ENCODE results near the gene MANSC1.

Gene MANSC1

DNA sequence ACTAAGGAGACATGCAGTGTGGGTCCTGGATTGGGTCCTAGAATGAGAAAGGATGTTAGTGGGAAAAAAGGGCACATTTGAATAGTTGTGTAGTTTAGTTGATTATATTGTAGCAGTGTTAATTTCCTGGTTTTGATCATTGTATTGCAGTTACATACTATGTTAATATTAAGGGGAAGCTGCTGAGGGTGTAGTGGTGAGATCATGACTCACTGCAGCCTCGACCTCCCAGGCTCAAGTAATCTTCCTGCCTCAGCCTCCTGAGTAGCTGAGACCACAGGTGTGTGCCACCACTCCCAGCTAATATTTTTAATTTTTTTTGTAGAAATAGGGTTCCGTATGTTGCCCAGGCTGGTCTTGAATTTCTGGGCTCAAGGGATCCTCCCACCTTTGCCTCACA lies 28.6 kb upstream of the MANSC1 start:
- Mint-ChIP-seq H3K27me3 (no peaks in the 10 kb centered on the region), H3K4me1 (peaks cover 6 to 18% of the 10 kb centered on the region in 2 donors), H3K36me3 (peaks cover 22 to 39% of the 10 kb centered on the region in 2 donors), H3K9me3 (no peaks in the 10 kb centered on the region), H3K27ac (no peak overlapping the region), H3K4me3 (no peak overlapping the region)
- ATAC-seq (replicated peaks) (no peak), DNase-seq (no peak)

DNA sequence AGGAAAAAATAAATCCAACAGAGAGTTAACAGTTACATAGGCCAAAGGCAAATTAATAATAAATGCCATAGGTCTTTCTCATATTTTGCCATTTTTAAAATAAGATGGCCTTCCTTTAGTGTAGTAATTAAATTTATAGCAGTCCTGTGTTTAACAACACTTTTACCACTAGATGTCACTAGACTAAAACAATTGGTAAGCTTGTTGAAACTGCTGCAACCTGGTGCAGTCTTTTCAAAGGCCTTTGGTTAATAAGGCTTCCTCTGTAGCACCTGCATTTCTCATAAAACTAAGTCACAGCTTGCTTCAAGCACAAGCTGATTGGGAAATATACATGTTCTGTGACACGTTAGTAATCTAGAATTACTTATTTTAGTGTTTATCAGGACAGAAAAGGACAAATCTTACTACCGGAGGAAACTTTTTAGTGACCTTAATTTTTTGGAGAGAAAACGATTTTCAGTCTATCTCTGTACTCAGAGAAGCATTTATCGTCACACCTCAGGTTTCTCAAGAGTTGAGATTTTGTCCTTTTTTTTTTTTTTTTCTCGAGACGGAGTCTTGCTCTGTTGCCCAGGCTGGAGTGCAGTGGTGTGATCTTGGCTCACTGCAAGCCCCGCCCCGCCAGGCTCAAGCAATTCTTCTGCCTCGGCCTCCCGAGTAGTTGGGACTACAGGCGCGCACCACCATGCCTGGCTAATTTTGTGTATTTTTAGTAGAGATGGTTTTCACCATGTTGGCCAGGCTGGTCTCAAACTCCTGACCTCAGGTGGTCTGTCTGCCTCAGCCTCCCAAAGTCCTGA lies 26.8 kb upstream of the MANSC1 start:
- Mint-ChIP-seq H3K27me3 (no peaks in the 10 kb centered on the region), H3K4me1 (peaks cover 6 to 18% of the 10 kb centered on the region in 2 donors), H3K36me3 (peaks cover 21 to 39% of the 10 kb centered on the region in 2 donors), H3K27ac (no peak overlapping the region), H3K9me3 (no peaks in the 10 kb centered on the region), H3K4me3 (no peak overlapping the region)
- DNase-seq: no peak
- ATAC-seq (replicated peaks): peak; percentile 85 to 92

DNA sequence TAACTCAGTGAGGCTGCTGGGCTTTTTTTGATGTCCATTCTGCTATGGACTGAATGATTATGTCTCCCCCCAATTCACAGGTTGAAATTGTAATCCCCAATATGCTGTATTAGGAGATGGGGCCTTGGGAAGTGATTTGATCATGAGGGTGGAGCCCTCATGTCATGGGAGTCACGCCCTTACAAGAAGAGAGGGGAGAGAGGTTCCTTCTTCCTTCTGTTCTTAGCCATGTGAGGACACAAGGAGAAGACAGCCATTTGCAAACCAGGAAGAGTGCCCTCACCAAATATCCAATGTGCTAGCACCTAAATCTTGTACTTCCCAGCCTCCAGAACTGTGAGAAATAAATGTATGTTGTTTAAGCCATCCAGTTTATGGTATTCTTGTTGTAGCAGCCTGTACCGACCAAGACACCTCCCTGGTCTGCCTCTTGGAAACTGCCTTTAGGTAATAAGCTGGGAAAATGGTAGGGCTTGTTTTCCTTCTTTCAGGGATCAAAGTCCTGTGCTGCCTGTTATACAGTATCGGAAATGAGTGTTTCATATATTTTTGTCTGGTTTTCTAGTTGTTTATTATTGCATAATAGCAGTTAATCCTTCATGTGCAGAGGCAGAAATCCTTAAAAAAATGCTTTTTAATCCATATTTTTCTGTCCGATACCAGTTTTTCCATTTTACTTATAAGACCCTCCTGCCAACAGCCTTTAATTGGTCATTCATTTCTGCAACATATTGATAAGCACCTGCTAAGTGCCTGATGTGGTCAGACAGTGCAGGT lies 23.1 kb upstream of the MANSC1 start:
- Mint-ChIP-seq H3K36me3 (peaks cover 22 to 37% of the 10 kb centered on the region in 2 donors), H3K27ac (no peak overlapping the region), H3K4me1 (peaks cover under 1 to 7% of the 10 kb centered on the region in 2 donors), H3K27me3 (no peaks in the 10 kb centered on the region), H3K9me3 (no peaks in the 10 kb centered on the region), H3K4me3 (no peak overlapping the region)
- DNase-seq (no peak), ATAC-seq (replicated peaks) (no peak)

DNA sequence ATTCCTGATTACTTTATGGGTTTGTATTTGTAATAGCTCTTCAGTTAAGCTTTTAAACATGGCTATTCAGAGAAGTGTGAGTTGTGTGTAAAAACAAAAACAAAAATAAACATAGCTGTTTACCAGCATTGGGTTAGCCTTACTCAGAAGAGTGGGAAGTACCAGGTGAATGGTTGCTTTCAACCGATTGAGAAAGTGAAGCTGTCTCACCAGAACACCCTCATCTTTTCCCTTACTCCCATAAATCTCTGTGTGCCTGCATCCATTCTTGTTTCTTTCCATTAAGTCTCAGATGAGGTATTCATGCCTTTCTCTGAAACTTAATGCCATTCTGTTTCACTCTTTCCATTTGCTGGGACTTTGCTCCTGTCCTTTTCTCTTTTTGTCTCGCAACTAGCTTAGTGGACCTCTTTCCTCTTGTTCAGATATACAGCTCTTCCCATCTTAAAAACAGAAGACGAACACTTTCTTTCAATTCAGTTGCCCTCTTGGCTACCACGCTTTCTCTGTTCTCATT lies 17.5 kb upstream of the MANSC1 start:
- Mint-ChIP-seq H3K9me3 (no peaks in the 10 kb centered on the region), H3K27ac (no peak overlapping the region), H3K4me1 (peaks cover 10 to 14% of the 10 kb centered on the region in 2 donors), H3K27me3 (no peaks in the 10 kb centered on the region), H3K36me3 (peaks cover 16 to 40% of the 10 kb centered on the region in 2 donors), H3K4me3 (no peak overlapping the region)
- DNase-seq: no peak
- no peak for ATAC-seq (replicated peaks)

DNA sequence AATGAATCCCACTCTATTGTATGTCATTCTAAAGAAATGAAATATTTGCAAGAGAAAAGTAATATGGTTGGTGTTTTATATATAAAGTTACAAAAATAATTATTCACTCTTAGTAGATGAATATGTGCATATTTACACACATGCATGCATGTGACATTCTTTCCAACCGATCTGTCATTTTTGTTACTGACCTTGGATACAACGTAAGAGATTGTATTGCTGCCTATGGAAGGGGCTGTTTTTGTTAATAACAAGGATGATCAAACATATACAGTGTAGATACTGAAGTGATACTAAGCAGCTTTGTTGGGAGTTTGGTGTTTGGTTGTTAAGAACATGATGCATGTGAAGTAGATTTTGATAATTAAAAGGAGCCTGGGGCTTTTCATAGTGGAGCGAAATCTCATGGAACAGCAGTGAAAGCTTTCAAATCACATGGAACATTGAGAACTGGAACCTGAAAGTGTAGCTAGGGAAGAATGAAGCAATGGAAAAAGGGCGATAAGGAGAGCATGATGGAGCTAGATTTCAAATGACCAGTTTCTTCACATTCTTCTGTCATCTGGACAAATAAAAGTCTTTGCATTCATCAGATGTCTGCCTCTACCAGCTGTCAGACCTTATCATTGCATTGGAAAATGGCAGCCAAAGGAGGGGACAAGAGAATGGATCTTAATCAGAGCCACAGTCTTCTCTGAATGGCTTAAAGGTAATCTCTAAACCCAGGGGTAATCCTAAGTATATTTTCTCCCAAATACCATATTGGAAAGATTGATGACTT lies 16.8 kb upstream of the MANSC1 start:
- DNase-seq (no peak), ATAC-seq (replicated peaks) (no peak)
- no peak overlapping the region for H3K4me3 Mint-ChIP-seq
- peaks cover 10 to 14% of the 10 kb centered on the region in 2 donors for H3K4me1 Mint-ChIP-seq
- peaks cover 16 to 40% of the 10 kb centered on the region in 2 donors for H3K36me3 Mint-ChIP-seq
- no peak overlapping the region for H3K27ac Mint-ChIP-seq
- no peaks in the 10 kb centered on the region for H3K9me3 Mint-ChIP-seq
- no peaks in the 10 kb centered on the region for H3K27me3 Mint-ChIP-seq

DNA sequence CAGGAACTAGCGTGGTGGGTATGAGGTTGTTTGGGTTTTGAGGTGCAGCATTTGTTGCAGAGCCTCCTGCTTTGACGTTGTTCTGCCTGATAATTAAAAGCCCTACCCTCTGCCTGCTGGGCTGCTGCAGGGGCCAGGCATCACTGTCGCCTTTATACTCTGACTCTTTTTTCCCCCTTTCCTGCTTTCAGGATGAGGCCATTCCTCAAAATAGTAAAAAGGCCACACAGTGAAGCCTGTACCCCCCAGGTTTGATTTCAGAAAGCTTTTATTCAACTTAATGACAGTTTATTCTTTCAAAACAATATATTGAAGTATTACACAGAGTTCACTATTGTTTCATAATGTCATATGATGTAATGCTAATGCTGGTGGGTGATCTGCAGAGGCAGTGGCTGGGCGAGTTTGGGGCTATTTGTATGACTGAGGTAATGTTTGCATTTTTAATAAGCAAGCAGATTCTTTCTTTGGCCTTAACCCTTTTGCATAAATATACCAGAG lies 15.9 kb upstream of the MANSC1 start:
- no peak overlapping the region for H3K27ac Mint-ChIP-seq
- peaks cover 14 to 15% of the 10 kb centered on the region in 2 donors for H3K4me1 Mint-ChIP-seq
- H3K27me3 Mint-ChIP-seq: no peaks in the 10 kb centered on the region
- DNase-seq: no peak
- ATAC-seq (replicated peaks): no peak
- H3K4me3 Mint-ChIP-seq: no peak overlapping the region
- H3K9me3 Mint-ChIP-seq: no peaks in the 10 kb centered on the region
- peaks cover 22 to 44% of the 10 kb centered on the region in 2 donors for H3K36me3 Mint-ChIP-seq

DNA sequence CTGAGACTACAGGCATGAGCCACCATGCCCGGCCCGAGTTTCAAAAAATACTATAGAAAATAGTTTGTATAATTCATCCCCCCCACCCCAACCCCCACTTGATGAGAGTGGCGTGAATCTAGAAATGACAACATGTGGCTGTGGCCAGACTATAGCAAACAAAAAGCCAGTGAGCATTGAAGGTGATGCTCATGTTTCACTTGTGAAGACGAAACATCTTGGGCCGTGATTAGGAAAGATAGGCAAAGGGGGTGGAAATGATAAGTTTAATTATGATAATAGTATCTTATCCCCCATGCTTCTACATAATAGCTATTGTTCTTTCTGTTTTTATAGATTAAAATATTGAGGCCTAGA lies 15.4 kb upstream of the MANSC1 start:
- Mint-ChIP-seq H3K9me3 (no peaks in the 10 kb centered on the region), H3K4me3 (no peak overlapping the region), H3K27me3 (no peaks in the 10 kb centered on the region), H3K4me1 (peaks cover 14 to 15% of the 10 kb centered on the region in 2 donors), H3K36me3 (peaks cover 22 to 41% of the 10 kb centered on the region in 2 donors), H3K27ac (no peak overlapping the region)
- no peak for DNase-seq
- ATAC-seq (replicated peaks): no peak

DNA sequence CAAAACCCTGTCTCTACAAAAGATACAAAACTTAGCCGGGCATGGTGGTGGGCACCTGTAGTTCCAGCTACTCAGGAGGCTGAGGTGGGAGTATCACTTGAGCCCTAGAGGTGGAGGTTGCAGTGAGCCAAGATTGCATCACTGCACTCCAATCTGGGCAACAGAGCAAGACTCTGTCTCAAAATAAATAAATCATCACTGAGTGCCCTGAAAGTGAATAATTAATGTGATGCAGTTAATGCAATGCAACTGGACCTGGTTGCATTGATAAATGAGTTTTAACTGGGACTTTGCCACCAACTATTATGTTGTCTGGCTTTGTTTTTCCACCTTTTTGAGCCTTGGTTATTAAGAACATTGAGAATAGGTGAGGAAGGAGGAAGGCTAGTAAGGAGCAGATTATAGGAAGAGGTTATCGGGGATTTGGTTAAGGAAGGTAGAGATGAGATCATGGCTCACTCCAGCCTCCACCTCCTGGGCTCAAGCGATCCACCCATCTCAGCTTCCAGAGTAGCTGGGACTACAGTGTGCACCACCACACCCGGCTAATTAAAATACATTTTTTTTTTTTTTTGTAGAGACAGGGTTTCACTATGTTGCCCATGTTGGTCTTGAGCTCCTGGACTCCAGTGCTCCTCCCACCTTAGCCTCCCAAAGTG lies 14.9 kb upstream of the MANSC1 start:
- Mint-ChIP-seq H3K4me3 (no peak overlapping the region), H3K36me3 (peaks cover 19 to 41% of the 10 kb centered on the region in 2 donors), H3K9me3 (no peaks in the 10 kb centered on the region), H3K27me3 (no peaks in the 10 kb centered on the region), H3K4me1 (peaks cover 14 to 15% of the 10 kb centered on the region in 2 donors), H3K27ac (no peak overlapping the region)
- no peak for ATAC-seq (replicated peaks)
- no peak for DNase-seq

DNA sequence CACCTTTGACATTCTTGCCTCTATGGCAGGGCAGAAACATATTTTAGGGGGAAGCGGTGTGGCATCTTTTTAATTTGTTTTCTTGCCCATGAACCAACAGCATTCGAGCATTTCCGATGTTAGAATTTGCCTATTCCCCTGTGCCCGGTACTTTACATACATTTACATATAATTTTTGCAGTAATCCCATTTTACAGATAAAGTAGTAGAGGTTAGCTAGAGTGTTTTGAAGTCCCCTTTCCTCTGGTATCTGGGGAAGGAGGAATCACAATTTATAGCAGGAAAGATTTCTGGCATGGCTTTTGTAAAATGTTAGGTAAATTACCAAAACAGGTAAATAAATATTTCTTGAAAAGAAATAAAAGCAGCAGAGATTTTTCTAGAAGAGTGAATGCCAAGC lies 8.5 kb upstream of the MANSC1 start:
- peaks cover 7 to 10% of the 10 kb centered on the region in 2 donors for H3K36me3 Mint-ChIP-seq
- H3K27ac Mint-ChIP-seq: peak overlapping the region; percentile 99
- H3K27me3 Mint-ChIP-seq: no peaks in the 10 kb centered on the region
- DNase-seq (no peak), ATAC-seq (replicated peaks) (no peak)
- no peaks in the 10 kb centered on the region for H3K9me3 Mint-ChIP-seq
- peak overlapping the region; percentile 93 to 95 for H3K4me3 Mint-ChIP-seq
- peaks cover 14 to 24% of the 10 kb centered on the region in 2 donors for H3K4me1 Mint-ChIP-seq

DNA sequence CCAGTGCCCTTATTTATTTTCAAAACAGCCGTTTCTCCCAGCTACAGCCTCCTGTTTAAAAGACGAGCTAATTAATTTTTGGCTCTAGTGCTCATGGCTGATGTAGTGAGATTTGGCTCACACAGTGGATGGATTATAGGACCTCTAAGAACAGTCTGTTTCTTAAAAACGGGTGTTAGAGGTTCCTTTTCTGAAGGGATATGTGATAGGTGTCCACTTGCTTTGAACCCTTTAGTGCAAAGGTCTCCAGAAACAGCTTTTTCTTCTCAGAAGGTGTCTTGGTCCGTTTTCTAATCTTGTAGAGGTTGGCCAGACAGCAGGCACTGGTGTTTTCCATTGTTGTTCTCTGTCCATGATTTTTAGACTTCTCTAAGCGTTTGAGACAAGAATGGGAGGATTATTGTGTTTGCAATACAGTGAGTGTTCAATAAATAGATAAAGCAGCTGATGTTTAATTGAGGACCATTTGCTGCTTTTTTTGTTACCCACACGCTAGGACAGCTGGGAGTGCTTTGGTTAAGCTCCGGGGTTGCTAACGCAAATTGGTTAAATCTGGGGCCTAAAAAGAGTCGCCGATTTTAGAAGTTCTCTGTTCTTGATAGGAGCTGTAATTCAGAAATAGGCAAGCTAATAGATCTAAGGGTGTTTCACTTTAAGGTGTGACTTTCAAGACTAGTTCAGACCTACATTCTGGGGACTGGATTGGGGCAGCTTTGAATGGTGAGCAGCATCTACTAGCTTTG lies 7.8 kb upstream of the MANSC1 start:
- H3K36me3 Mint-ChIP-seq: peaks cover 7 to 10% of the 10 kb centered on the region in 2 donors
- ATAC-seq (replicated peaks) (no peak), DNase-seq (no peak)
- no peaks in the 10 kb centered on the region for H3K27me3 Mint-ChIP-seq
- peaks cover 14 to 24% of the 10 kb centered on the region in 2 donors for H3K4me1 Mint-ChIP-seq
- H3K9me3 Mint-ChIP-seq: no peaks in the 10 kb centered on the region
- H3K27ac Mint-ChIP-seq: peak overlapping the region; percentile 99
- H3K4me3 Mint-ChIP-seq: peak overlapping the region; percentile 93 to 95

DNA sequence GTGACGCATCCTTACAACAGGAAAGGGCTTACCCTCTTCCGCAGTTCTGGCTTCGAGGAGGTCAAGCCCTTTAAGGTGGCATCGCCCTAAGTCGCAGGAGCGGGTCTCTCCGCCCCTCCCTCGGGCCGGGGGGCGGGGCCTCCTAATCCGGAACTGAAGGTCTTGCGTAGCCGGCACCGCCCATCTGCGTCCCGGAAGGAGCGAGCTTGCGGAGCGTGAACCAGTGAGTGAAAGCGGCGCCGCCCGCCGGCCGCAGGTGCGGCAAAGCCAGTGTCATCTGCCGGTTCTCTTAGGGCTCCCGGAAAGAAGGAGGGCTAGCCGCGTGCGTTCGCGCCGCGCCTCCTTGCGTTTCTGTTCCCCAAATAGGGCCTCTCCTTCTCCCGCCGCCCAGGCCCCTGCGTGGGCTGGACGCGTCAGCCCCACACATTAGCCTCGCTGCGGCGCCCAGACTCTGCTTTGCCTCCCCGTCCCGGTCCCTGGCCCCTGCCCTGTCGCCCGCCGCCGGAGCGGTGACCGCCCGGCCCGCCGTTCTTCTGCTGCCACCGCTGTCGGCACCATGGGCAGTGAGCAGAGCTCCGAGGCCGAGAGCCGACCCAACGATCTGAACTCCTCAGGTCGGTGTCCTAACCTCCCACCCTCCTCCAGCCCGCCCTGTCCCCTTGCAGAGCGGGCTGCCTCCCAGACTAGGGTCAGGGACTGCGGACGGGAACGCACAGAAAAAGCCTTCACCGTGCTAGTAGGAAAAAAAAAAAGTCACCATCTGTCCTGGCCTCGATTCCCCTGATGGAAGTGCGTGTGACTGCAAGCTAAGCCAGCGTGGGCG lies 7.1 kb upstream of the MANSC1 start, which contains the start of gene BORCS5:
Gene BORCS5 (plus strand): TSS at position 183 of the 823 bp plus-strand sequence. CDS start 374 bp downstream, at position 557.
- H3K27ac Mint-ChIP-seq: peak within 1 kb of the TSS; percentile 99
- peak; percentile 91 to 95 for ATAC-seq (replicated peaks)

DNA sequence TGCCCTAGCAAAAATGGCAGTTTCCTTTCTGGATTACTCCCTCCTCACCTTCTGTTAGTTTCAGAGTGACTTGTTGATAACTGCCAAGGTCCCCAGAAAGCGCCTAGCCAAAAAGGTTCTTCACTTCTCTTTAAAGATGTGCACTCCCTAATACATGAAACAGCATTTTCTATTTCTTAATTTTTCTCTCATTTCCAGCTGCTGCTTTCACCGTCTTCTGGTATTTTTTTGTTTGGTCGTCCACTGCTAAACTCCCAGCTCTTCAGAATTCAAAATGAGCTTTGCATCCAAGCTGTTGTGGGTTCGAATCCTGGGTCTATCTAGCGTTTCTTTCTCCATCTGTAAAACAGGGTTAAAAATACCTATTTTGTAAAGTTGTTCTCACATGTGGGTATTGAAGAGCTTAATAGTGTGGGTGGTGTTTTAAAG lies 6.4 kb upstream of the MANSC1 start:
- no peaks in the 10 kb centered on the region for H3K9me3 Mint-ChIP-seq
- H3K4me1 Mint-ChIP-seq: peaks cover 12 to 23% of the 10 kb centered on the region in 2 donors
- DNase-seq (no peak), ATAC-seq (replicated peaks) (no peak)
- H3K27ac Mint-ChIP-seq: peak overlapping the region; percentile 99
- no peaks in the 10 kb centered on the region for H3K27me3 Mint-ChIP-seq
- H3K36me3 Mint-ChIP-seq: peaks cover 4% of the 10 kb centered on the region in 2 donors
- H3K4me3 Mint-ChIP-seq: peak overlapping the region; percentile 93 to 95

More for the DNA sequence above, 7.1 kb upstream of the MANSC1 start, which contains the start of gene BORCS5:
- H3K27me3 Mint-ChIP-seq: no peaks in the 10 kb centered on the region
- DNase-seq: peak; percentile 98
- peaks cover 14 to 24% of the 10 kb centered on the region in 2 donors for H3K4me1 Mint-ChIP-seq
- peaks cover 7 to 10% of the 10 kb centered on the region in 2 donors for H3K36me3 Mint-ChIP-seq
- peak within 1 kb of the TSS; percentile 93 to 95 for H3K4me3 Mint-ChIP-seq
- H3K9me3 Mint-ChIP-seq: no peaks in the 10 kb centered on the region
